Measurements from ENCODE around the gene MRPL48. TPM values are rescaled to one million over a fixed set of nuclear protein-coding genes. Genes with fewer than 3 reads are reported as not detected.

The MRPL48 gene
- total RNA-seq, 4 donors from 2014 or later = 10.5 to 24.4 (median 15.4) TPM

DNA sequence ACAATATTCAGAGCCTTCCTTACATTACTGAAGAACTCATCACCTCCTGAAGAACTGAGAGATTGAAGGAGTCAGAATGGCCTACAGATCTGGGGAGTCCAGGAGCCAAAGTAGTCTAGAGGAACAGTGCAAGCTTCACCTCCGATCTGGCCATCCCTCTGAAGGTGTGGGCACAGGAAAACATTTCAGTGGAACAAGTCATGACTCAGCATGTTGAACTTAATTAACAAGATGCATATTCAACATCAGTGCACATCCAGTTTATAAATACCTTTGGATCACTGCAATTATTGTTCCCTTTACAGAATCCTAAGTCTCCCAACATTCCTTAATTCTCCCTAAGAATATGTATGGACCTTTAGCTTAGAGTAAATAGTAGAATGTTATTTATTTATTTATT lies 114.6 kb downstream of the MRPL48 start:
- no peaks in the 10 kb centered on the region for H3K4me1 ChIP-seq
- peaks cover 41% of the 10 kb centered on the region for H3K36me3 ChIP-seq
- H3K9me3 ChIP-seq = no peaks in the 10 kb centered on the region
- 54% methylated on average over 1 of the region's 1 CpG for WGBS
- no peak for DNase-seq (ENCODE audit: low spot score in 2 of 2)
- TF ChIP-seq POLR2A (IDR thresholded peaks at IDR 0.05) (no peak), CTCF (IDR thresholded peaks at IDR 0.05) (no peak), EP300 (IDR thresholded peaks at IDR 0.05) (no peak), POLR2AphosphoS5 (IDR thresholded peaks at IDR 0.05) (no peak)
- H3K4me3 ChIP-seq = no peak overlapping the region
- H3K27me3 ChIP-seq = no peaks in the 10 kb centered on the region
- H3K27ac ChIP-seq = no peak overlapping the region

DNA sequence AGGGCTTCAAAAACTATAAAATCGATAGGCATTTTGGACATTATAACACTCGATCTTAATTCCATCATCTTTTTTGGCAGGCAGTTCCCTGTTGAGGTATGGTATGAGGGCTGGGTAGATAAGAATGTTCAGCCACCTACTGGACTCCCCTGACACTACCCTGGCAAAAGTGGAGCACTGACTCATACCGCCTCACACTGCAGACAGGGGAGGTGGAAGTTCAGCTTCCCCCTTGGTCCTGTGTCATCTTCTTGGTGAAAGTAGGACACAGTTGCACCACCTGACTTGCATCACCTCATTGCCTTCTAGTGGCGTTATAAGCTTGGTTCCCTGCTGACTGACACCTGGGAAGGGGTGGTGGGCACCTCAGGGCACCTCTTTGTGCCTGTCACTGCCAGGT lies 119.5 kb downstream of the MRPL48 start:
- peaks cover 60% of the 10 kb centered on the region for H3K36me3 ChIP-seq
- TF ChIP-seq EP300 (IDR thresholded peaks at IDR 0.05) = no peak
- no peak for TF ChIP-seq POLR2A (IDR thresholded peaks at IDR 0.05)
- no peak for TF ChIP-seq CTCF (IDR thresholded peaks at IDR 0.05)
- no peak for TF ChIP-seq POLR2AphosphoS5 (IDR thresholded peaks at IDR 0.05)

GRCh38 chr11:73912026-73912425 lies 124.4 kb downstream of the MRPL48 start:
- TF ChIP-seq CTCF (IDR thresholded peaks at IDR 0.05) = no peak
- TF ChIP-seq EP300 (IDR thresholded peaks at IDR 0.05) = no peak
- TF ChIP-seq POLR2AphosphoS5 (IDR thresholded peaks at IDR 0.05) = no peak
- TF ChIP-seq POLR2A (IDR thresholded peaks at IDR 0.05) = no peak
- H3K4me3 ChIP-seq = no peak overlapping the region
- no peak for DNase-seq (ENCODE audit: low spot score in 2 of 2)
- H3K4me1 ChIP-seq = no peaks in the 10 kb centered on the region
- no peak overlapping the region for H3K27ac ChIP-seq
- no peaks in the 10 kb centered on the region for H3K27me3 ChIP-seq
- H3K9me3 ChIP-seq = no peaks in the 10 kb centered on the region
- peaks cover 73% of the 10 kb centered on the region for H3K36me3 ChIP-seq
- 95% methylated on average over 2 of the region's 2 CpGs for WGBS

More for the DNA sequence above, 119.5 kb downstream of the MRPL48 start:
- Histone ChIP-seq H3K27me3 (no peaks in the 10 kb centered on the region), H3K4me1 (no peaks in the 10 kb centered on the region), H3K9me3 (no peaks in the 10 kb centered on the region), H3K4me3 (no peak overlapping the region), H3K27ac (no peak overlapping the region)
- DNase-seq (ENCODE audit: low spot score in 2 of 2) = no peak
- WGBS = 90% methylated on average over 4 of the region's 4 CpGs

GRCh38 chr11:73913472-73913871 lies 125.8 kb downstream of the MRPL48 start:
- no peak for DNase-seq (ENCODE audit: low spot score in 2 of 2)
- no peaks in the 10 kb centered on the region for H3K27me3 ChIP-seq
- TF ChIP-seq EP300 (IDR thresholded peaks at IDR 0.05) = no peak
- TF ChIP-seq CTCF (IDR thresholded peaks at IDR 0.05) = no peak
- TF ChIP-seq POLR2AphosphoS5 (IDR thresholded peaks at IDR 0.05) = no peak
- TF ChIP-seq POLR2A (IDR thresholded peaks at IDR 0.05) = no peak
- no peaks in the 10 kb centered on the region for H3K4me1 ChIP-seq
- peaks cover 79% of the 10 kb centered on the region for H3K36me3 ChIP-seq
- H3K27ac ChIP-seq = no peak overlapping the region
- H3K4me3 ChIP-seq = no peak overlapping the region
- H3K9me3 ChIP-seq = no peaks in the 10 kb centered on the region

DNA sequence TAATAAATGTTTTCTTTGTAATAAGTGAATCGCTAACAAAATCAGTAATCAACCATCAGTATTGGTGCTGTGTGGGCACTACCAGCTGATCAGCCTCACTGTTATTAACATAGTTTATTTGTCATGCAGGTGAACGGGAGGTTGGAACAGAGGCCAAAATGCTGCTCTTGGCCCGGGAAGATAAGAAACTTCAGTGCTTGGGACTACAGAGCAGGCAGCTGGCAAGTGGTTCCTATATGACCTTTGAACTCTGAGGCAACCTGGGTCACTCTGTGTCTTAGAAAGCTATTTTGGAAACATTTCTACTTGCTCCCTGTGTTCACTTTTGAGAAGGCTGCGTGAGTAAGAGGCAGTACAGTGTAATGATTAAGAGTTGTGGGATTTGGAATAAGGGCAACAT lies 126.6 kb downstream of the MRPL48 start:
- H3K9me3 ChIP-seq = no peaks in the 10 kb centered on the region
- H3K4me1 ChIP-seq = no peaks in the 10 kb centered on the region
- no peak overlapping the region for H3K27ac ChIP-seq
- WGBS = 84% methylated on average over 4 of the region's 4 CpGs
- TF ChIP-seq EP300 (IDR thresholded peaks at IDR 0.05) (no peak), POLR2A (IDR thresholded peaks at IDR 0.05) (no peak), POLR2AphosphoS5 (IDR thresholded peaks at IDR 0.05) (no peak), CTCF (IDR thresholded peaks at IDR 0.05) (no peak)
- no peak overlapping the region for H3K4me3 ChIP-seq
- no peaks in the 10 kb centered on the region for H3K27me3 ChIP-seq
- no peak for DNase-seq (ENCODE audit: low spot score in 2 of 2)
- H3K36me3 ChIP-seq = peaks cover 79% of the 10 kb centered on the region

Other genes with a start within 250 kb of the MRPL48 start
- gene FAM168A, start 189.8 kb upstream of the MRPL48 start, total RNA-seq = 10 to 100 TPM; 17.7 to 40.1 (median 22.2) TPM
- gene PLEKHB1, start 141.3 kb upstream of the MRPL48 start, total RNA-seq = 10 to 100 TPM in 1 of 4 donors, 1 to 10 TPM in 3; 4.7 to 12.5 (median 6.3) TPM
- 100 to 1,000 TPM in 3 of 4 donors, 10 to 100 TPM in 1; 89.7 to 182 (median 113) TPM for gene RAB6A, start 26.8 kb upstream of the MRPL48 start, total RNA-seq
- 10 to 100 TPM; 49.4 to 63.9 (median 57.2) TPM for gene COA4, start 89.0 kb downstream of the MRPL48 start, total RNA-seq
- gene PAAF1, start 89.1 kb downstream of the MRPL48 start, total RNA-seq = 10 to 100 TPM; 10.7 to 15.4 (median 13.7) TPM
- not detected for gene DNAJB13, start 163.2 kb downstream of the MRPL48 start, total RNA-seq
- 10 to 100 TPM in 2 of 4 donors, 1 to 10 TPM in 2; 9.8 to 27.3 (median 12.9) TPM for gene UCP2, start 195.0 kb downstream of the MRPL48 start, total RNA-seq
- gene UCP3, start 221.2 kb downstream of the MRPL48 start, total RNA-seq = 1 to 10 TPM; 2.3 to 6.6 (median 3.9) TPM